H9 (cell line): ENCODE measurements around the gene HIPK4. TPM values are rescaled to one million over a fixed set of nuclear protein-coding genes. Genes with fewer than 3 reads are reported as not detected.

ENCODE experiments used
- DNase-seq: peaks from one replicate; pipeline ENCODE4 v3.0.0-alpha.2; 2017
- H2AFZ ChIP-seq: one replicate; pipeline ENCODE4 v1.6.1; 2013; ENCODE audit warnings: mild to moderate bottlenecking, low read length, control low read depth, moderate library complexity
- H2AK5ac ChIP-seq: 2 replicates; pipeline ENCODE4 v1.6.1; 2013; ENCODE audit warnings: low read length, control low read depth, mixed read lengths; ENCODE audit not compliant: insufficient read length
- H2BK120ac ChIP-seq: one replicate; pipeline ENCODE4 v1.6.1; 2013; ENCODE audit warnings: low read depth, mild to moderate bottlenecking, low read length, control low read depth, inconsistent platforms; ENCODE audit not compliant: poor library complexity, severe bottlenecking
- H2BK12ac ChIP-seq: 2 replicates; pipeline ENCODE4 v1.6.1; 2013; ENCODE audit warnings: low read length, control low read depth, mixed read lengths, low read depth; ENCODE audit not compliant: insufficient read length
- H2BK15ac ChIP-seq: 2 replicates; pipeline ENCODE4 v1.6.1; 2013; ENCODE audit warnings: low read depth, low read length, control low read depth
- H2BK20ac ChIP-seq: one replicate; pipeline ENCODE4 v1.6.1; 2013; ENCODE audit warnings: low read depth, mild to moderate bottlenecking, low read length, control low read depth, inconsistent platforms; ENCODE audit not compliant: poor library complexity, severe bottlenecking
- H2BK5ac ChIP-seq: 2 replicates; pipeline ENCODE4 v1.6.1; 2013; ENCODE audit warnings: low read length, control low read depth, mixed read lengths; ENCODE audit not compliant: insufficient read length
- H3K14ac ChIP-seq: 2 replicates; pipeline ENCODE4 v1.6.1; 2013; ENCODE audit warnings: low read length, control low read depth; ENCODE audit not compliant: insufficient read depth
- H3K18ac ChIP-seq: 2 replicates; pipeline ENCODE4 v1.6.1; 2013; ENCODE audit warnings: low read depth, mild to moderate bottlenecking, mixed read lengths, low read length, control low read depth; ENCODE audit not compliant: insufficient read length
- H3K23ac ChIP-seq: 2 replicates; pipeline ENCODE4 v1.6.1; 2013; ENCODE audit warnings: low read length, control low read depth, mixed read lengths, low read depth; ENCODE audit not compliant: insufficient read length
- H3K23me2 ChIP-seq: 2 replicates; pipeline ENCODE4 v1.6.1; 2013; ENCODE audit warnings: low read depth, mild to moderate bottlenecking, mixed read lengths, low read length, control low read depth; ENCODE audit not compliant: insufficient read length, poor library complexity, severe bottlenecking
- H3K27ac ChIP-seq: 2 replicates; pipeline ENCODE4 v1.5.1; 2013; ENCODE audit warnings: low read length, control low read depth, mixed read lengths, low read depth; ENCODE audit not compliant: insufficient read length
- H3K27me3 ChIP-seq: 2 replicates; pipeline ENCODE4 v1.6.1; 2013; ENCODE audit warnings: low read length, control low read depth, inconsistent platforms; ENCODE audit not compliant: insufficient read depth
- H3K4ac ChIP-seq: 2 replicates; pipeline ENCODE4 v1.6.1; 2013; ENCODE audit warnings: low read depth, mild to moderate bottlenecking, control low read depth, inconsistent platforms, low read length, moderate library complexity
- H3K4me1 ChIP-seq: 2 replicates; pipeline ENCODE4 v1.6.1; 2013; ENCODE audit warnings: low read length, control low read depth, inconsistent platforms; ENCODE audit not compliant: insufficient read depth
- H3K4me2 ChIP-seq: 2 replicates; pipeline ENCODE4 v1.6.1; 2013; ENCODE audit warnings: low read length, control low read depth, mixed read lengths; ENCODE audit not compliant: insufficient read length, insufficient read depth
- H3K56ac ChIP-seq: 2 replicates; pipeline ENCODE4 v1.6.1; 2013; ENCODE audit warnings: low read depth, mild to moderate bottlenecking, mixed read lengths, low read length, control low read depth; ENCODE audit not compliant: insufficient read length
- H3K79me1 ChIP-seq: 2 replicates; pipeline ENCODE4 v1.6.1; 2013; ENCODE audit warnings: low read depth, mild to moderate bottlenecking, moderate library complexity, low read length, control low read depth, inconsistent platforms; ENCODE audit not compliant: insufficient read depth, poor library complexity, severe bottlenecking
- H3K79me2 ChIP-seq: 2 replicates; pipeline ENCODE4 v1.6.1; 2013; ENCODE audit warnings: low read length, control low read depth, inconsistent platforms; ENCODE audit not compliant: insufficient read depth
- H3K9ac ChIP-seq: 2 replicates; pipeline ENCODE4 v1.6.1; 2013; ENCODE audit warnings: low read length, control low read depth, mixed read lengths; ENCODE audit not compliant: insufficient read length; ENCODE audit errors: extremely low read depth
- H3K9me3 ChIP-seq: one replicate; pipeline ENCODE4 v1.6.1; 2013; ENCODE audit warnings: low read depth, low read length, inconsistent platforms; ENCODE audit not compliant: control insufficient read depth
- H3T11ph ChIP-seq: one replicate; pipeline ENCODE4 v1.6.1; 2013; ENCODE audit warnings: mild to moderate bottlenecking, low read length, control low read depth, inconsistent platforms
- H4K20me1 ChIP-seq: one replicate; pipeline ENCODE4 v1.6.1; 2013; ENCODE audit not compliant: control insufficient read depth, insufficient read length, insufficient read depth
- H4K5ac ChIP-seq: 2 replicates; pipeline ENCODE4 v1.6.1; 2013; ENCODE audit warnings: low read depth, mild to moderate bottlenecking, mixed read lengths, low read length, control low read depth; ENCODE audit not compliant: insufficient read length
- H4K8ac ChIP-seq: replicated peaks from 2 replicates; pipeline ENCODE4 v1.6.1; 2013; ENCODE audit warnings: low read length, control low read depth, mixed read lengths, low read depth; ENCODE audit not compliant: insufficient read length
- H4K91ac ChIP-seq: 2 replicates; pipeline ENCODE4 v1.6.1; 2013; ENCODE audit warnings: low read depth, mild to moderate bottlenecking, moderate library complexity, mixed read lengths, low read length, control low read depth; ENCODE audit not compliant: insufficient read length
- H3K27ac Mint-ChIP-seq, 3 experiments: 2 replicates in 2 of 3; 3 replicates in 1 of 3; pipeline ENCODE4 v1.8.0; 2020 to 2021; ENCODE audit warnings: mixed read lengths in 3 of 3, mild to moderate bottlenecking in 1 of 3, moderate library complexity in 1 of 3
- H3K27me3 Mint-ChIP-seq: 2 replicates; pipeline ENCODE4 v1.8.0; 2021; ENCODE audit warnings: low read depth, mild to moderate bottlenecking, moderate library complexity, mixed read lengths
- H3K36me3 Mint-ChIP-seq, 3 experiments: 2 replicates in 2 of 3; 3 replicates in 1 of 3; pipeline ENCODE4 v1.8.0; 2020 to 2021; ENCODE audit warnings: low read depth in 3 of 3, mixed read lengths in 3 of 3; ENCODE audit not compliant: insufficient read depth in 1 of 3
- H3K4me1 Mint-ChIP-seq, 2 experiments: 2 replicates each; pipeline ENCODE4 v1.8.0; 2020; ENCODE audit warnings: mixed read lengths in 2 of 2
- H3K4me3 Mint-ChIP-seq, 2 experiments: 2 replicates in 1 of 2; 3 replicates in 1 of 2; pipeline ENCODE4 v1.8.0; 2020 to 2021; ENCODE audit warnings: mild to moderate bottlenecking in 2 of 2, mixed read lengths in 2 of 2, moderate library complexity in 1 of 2
- H3K9me3 Mint-ChIP-seq, 2 experiments: 2 replicates in 1 of 2; 3 replicates in 1 of 2; pipeline ENCODE4 v1.8.0; 2020; ENCODE audit warnings: mild to moderate bottlenecking in 2 of 2, mixed read lengths in 2 of 2, moderate library complexity in 1 of 2
- WGBS: extraction: QIAGEN DNeasy Blood & Tissue Kit; methylation state at CpG from one replicate; pipeline ENCODE4 v1.1.7; 2013; ENCODE audit warnings: missing lambda C conversion rate, low lambda C conversion rate, mixed read lengths; ENCODE audit not compliant: insufficient read length; ENCODE audit errors: extremely low coverage; 5-methylcytosine and 5-hydroxymethylcytosine counted together
- total RNA-seq: library from RNA; stranded (reverse); gene quantifications from 2 replicates; pipeline ENCODE4 v1.2.1, GENCODE V29; 2021
- TF ChIP-seq, protein P1 (sequence below): fragments of 200-600 bp; sonication (generic); conservative IDR thresholded peaks from 3 replicates; pipeline ENCODE4 v1.8.0; 2021; ENCODE audit warnings: antibody characterized with exemption, mild to moderate bottlenecking

HIPK4 gene
- total RNA-seq, 1 experiment from 2014 or later = 0.15 TPM

DNA sequence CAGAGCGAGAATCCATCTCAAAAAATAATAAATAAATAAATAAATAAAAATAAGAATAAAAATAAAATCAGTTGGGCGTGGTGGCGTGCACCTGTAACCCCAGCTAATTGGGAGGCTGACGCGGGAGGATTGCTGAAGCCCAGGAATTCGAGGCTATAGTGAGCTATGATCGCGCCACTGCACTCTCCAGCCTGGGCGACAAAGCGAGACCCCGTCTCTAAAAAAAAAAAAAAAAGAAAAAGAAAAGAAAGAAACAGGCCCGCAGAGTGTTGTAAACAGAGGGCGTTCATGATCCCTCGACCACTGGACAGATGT is 30.4 kb upstream of the HIPK4 start:
- Histone ChIP-seq H2BK20ac (no peak overlapping the region), H4K8ac (no peak overlapping the region), H3K79me1 (no peaks in the 10 kb centered on the region), H3K23me2 (peaks cover 10% of the 10 kb centered on the region), H3K4me2 (no peak overlapping the region), H3K18ac (no peak overlapping the region), H3K9me3 (no peaks in the 10 kb centered on the region), H2BK15ac (no peak overlapping the region), H3K14ac (no peak overlapping the region), H3K4me1 (no peaks in the 10 kb centered on the region; the same call in 1 of the 2 replicates), H4K91ac (no peak overlapping the region), H3K9ac (no peak overlapping the region), H3K79me2 (no peaks in the 10 kb centered on the region), H2BK12ac (no peak overlapping the region), H4K5ac (no peak overlapping the region), H2BK5ac (no peak overlapping the region), H3K56ac (no peak overlapping the region), H3T11ph (no peak overlapping the region), H3K27ac (no peak overlapping the region), H2BK120ac (no peak overlapping the region), H2AK5ac (no peak overlapping the region), H3K23ac (no peak overlapping the region), H3K4ac (no peak overlapping the region), H3K27me3 (no peaks in the 10 kb centered on the region), H2AFZ (no peak overlapping the region), H4K20me1 (no peaks in the 10 kb centered on the region)
- H3K9me3 Mint-ChIP-seq = peaks cover 0 to 3% of the 10 kb centered on the region in 2 experiments; a peak in 1 of 5 replicates
- TF ChIP-seq, protein P1, sequence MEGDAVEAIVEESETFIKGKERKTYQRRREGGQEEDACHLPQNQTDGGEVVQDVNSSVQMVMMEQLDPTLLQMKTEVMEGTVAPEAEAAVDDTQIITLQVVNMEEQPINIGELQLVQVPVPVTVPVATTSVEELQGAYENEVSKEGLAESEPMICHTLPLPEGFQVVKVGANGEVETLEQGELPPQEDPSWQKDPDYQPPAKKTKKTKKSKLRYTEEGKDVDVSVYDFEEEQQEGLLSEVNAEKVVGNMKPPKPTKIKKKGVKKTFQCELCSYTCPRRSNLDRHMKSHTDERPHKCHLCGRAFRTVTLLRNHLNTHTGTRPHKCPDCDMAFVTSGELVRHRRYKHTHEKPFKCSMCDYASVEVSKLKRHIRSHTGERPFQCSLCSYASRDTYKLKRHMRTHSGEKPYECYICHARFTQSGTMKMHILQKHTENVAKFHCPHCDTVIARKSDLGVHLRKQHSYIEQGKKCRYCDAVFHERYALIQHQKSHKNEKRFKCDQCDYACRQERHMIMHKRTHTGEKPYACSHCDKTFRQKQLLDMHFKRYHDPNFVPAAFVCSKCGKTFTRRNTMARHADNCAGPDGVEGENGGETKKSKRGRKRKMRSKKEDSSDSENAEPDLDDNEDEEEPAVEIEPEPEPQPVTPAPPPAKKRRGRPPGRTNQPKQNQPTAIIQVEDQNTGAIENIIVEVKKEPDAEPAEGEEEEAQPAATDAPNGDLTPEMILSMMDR = no peak
- peaks cover 23 to 28% of the 10 kb centered on the region in 2 experiments for H3K4me1 Mint-ChIP-seq
- peaks cover 0 to 5% (median 4%) of the 10 kb centered on the region in 3 experiments; a peak in 3 of 7 replicates for H3K36me3 Mint-ChIP-seq
- H3K27me3 Mint-ChIP-seq = peaks cover 7% of the 10 kb centered on the region
- H3K27ac Mint-ChIP-seq = no peak overlapping the region
- DNase-seq = no peak
- H3K4me3 Mint-ChIP-seq = peak overlapping the region; percentile 68 to 80
- no CpG with 5 or more reads among the region's 14 CpGs for WGBS
